Mucosa of rectum (tissue), 2 donors: Measurements from ENCODE around the gene MDK.

Source experiments
- H3K27ac ChIP-seq, 2 donors: one replicate each; pipeline ENCODE4 v1.7.0; 2013; ENCODE audit warnings: inconsistent platforms in 2 of 2, low read depth in 2 of 2, low read length in 2 of 2
- H3K27me3 ChIP-seq, 2 donors: one replicate each; pipeline ENCODE4 v1.7.0; 2013; ENCODE audit warnings: low read length in 2 of 2; ENCODE audit not compliant: control insufficient read depth in 2 of 2, insufficient read depth in 2 of 2
- H3K36me3 ChIP-seq, 2 donors: one replicate each; pipeline ENCODE4 v1.7.0; 2013; ENCODE audit warnings: low read length in 2 of 2; ENCODE audit not compliant: control insufficient read depth in 2 of 2, insufficient read depth in 2 of 2
- H3K4me1 ChIP-seq, 2 donors: one replicate each; pipeline ENCODE4 v1.7.0; 2013; ENCODE audit warnings: low read length in 2 of 2, mild to moderate bottlenecking in 1 of 2; ENCODE audit not compliant: control insufficient read depth in 2 of 2, insufficient read depth in 2 of 2
- H3K4me3 ChIP-seq, 2 donors: one replicate each; pipeline ENCODE4 v1.7.0; 2013; ENCODE audit warnings: low read length in 2 of 2
- H3K9ac ChIP-seq, 2 donors: one replicate each; pipeline ENCODE4 v1.7.0; 2013; ENCODE audit warnings: low read length in 2 of 2, low read depth in 1 of 2, mild to moderate bottlenecking in 1 of 2
- H3K9me3 ChIP-seq, 2 donors: one replicate each; pipeline ENCODE4 v1.7.0; 2013; ENCODE audit warnings: low read length in 2 of 2; ENCODE audit not compliant: control insufficient read depth in 2 of 2
- donor health status: healthy.
- donor health status: Normal muscosa, but diverticular disease.

The MDK gene

GRCh38 chr11:46359953-46360352 lies 21.5 kb upstream of the MDK start:
- H3K4me1 ChIP-seq = peaks cover 16 to 20% of the 10 kb centered on the region in 2 donors
- H3K27ac ChIP-seq = no peak overlapping the region
- no peaks in the 10 kb centered on the region for H3K27me3 ChIP-seq
- H3K9ac ChIP-seq = no peak overlapping the region
- no peak overlapping the region for H3K4me3 ChIP-seq
- no peaks in the 10 kb centered on the region for H3K9me3 ChIP-seq
- H3K36me3 ChIP-seq = peaks cover 0 to 4% of the 10 kb centered on the region in 2 donors

GRCh38 chr11:46360878-46361277 lies 20.6 kb upstream of the MDK start:
- Histone ChIP-seq H3K9me3 (no peaks in the 10 kb centered on the region), H3K36me3 (peaks cover 0 to 4% of the 10 kb centered on the region in 2 donors), H3K9ac (peak overlapping the region in 1 of 2 donors; percentile 1), H3K4me1 (peaks cover 16 to 20% of the 10 kb centered on the region in 2 donors), H3K27ac (peak overlapping the region; percentile 48 to 70), H3K4me3 (peak overlapping the region in 1 of 2 donors; percentile 52), H3K27me3 (no peaks in the 10 kb centered on the region)

- peaks cover 0 to 4% of the 10 kb centered on the region in 2 donors for H3K36me3 ChIP-seq
- no peaks in the 10 kb centered on the region for H3K27me3 ChIP-seq
- H3K4me1 ChIP-seq = peaks cover 16 to 20% of the 10 kb centered on the region in 2 donors
- peak overlapping the region; percentile 48 to 70 for H3K27ac ChIP-seq
- peak overlapping the region; percentile 34 to 52 for H3K9ac ChIP-seq
- peak overlapping the region; percentile 14 to 52 for H3K4me3 ChIP-seq
- no peaks in the 10 kb centered on the region for H3K9me3 ChIP-seq
These were observed 19.9 kb upstream of the MDK start for GRCh38 chr11:46361283-46362155.

- H3K27ac ChIP-seq = peak overlapping the region; percentile 26 to 70
- H3K9me3 ChIP-seq = no peaks in the 10 kb centered on the region
- H3K9ac ChIP-seq = peak overlapping the region in 1 of 2 donors; percentile 34
- peak overlapping the region; percentile 14 to 37 for H3K4me3 ChIP-seq
- H3K27me3 ChIP-seq = no peaks in the 10 kb centered on the region
- H3K36me3 ChIP-seq = peaks cover 0 to 4% of the 10 kb centered on the region in 2 donors
- peaks cover 16 to 20% of the 10 kb centered on the region in 2 donors for H3K4me1 ChIP-seq
These were observed 19.1 kb upstream of the MDK start for GRCh38 chr11:46362156-46363030.

- Histone ChIP-seq H3K27ac (peak overlapping the region; percentile 26 to 58), H3K4me3 (no peak overlapping the region), H3K27me3 (no peaks in the 10 kb centered on the region), H3K9me3 (no peaks in the 10 kb centered on the region), H3K4me1 (peaks cover 16 to 20% of the 10 kb centered on the region in 2 donors), H3K36me3 (peaks cover 0 to 6% of the 10 kb centered on the region in 2 donors), H3K9ac (no peak overlapping the region)
These were observed 18.4 kb upstream of the MDK start for GRCh38 chr11:46363031-46363407.

GRCh38 chr11:46363455-46364005 lies 17.9 kb upstream of the MDK start:
- no peaks in the 10 kb centered on the region for H3K9me3 ChIP-seq
- no peaks in the 10 kb centered on the region for H3K27me3 ChIP-seq
- peaks cover 16 to 20% of the 10 kb centered on the region in 2 donors for H3K4me1 ChIP-seq
- no peak overlapping the region for H3K9ac ChIP-seq
- peaks cover 0 to 11% of the 10 kb centered on the region in 2 donors for H3K36me3 ChIP-seq
- H3K4me3 ChIP-seq = no peak overlapping the region
- no peak overlapping the region for H3K27ac ChIP-seq

- Histone ChIP-seq H3K4me3 (no peak overlapping the region), H3K27ac (no peak overlapping the region), H3K9ac (no peak overlapping the region), H3K36me3 (peaks cover 0 to 13% of the 10 kb centered on the region in 2 donors), H3K27me3 (no peaks in the 10 kb centered on the region), H3K9me3 (no peaks in the 10 kb centered on the region), H3K4me1 (peaks cover 16 to 20% of the 10 kb centered on the region in 2 donors)
These were observed 17.4 kb upstream of the MDK start for GRCh38 chr11:46364056-46364455.

GRCh38 chr11:46364791-46365190 lies 16.7 kb upstream of the MDK start:
- H3K9ac ChIP-seq = no peak overlapping the region
- peaks cover 16 to 20% of the 10 kb centered on the region in 2 donors for H3K4me1 ChIP-seq
- no peak overlapping the region for H3K27ac ChIP-seq
- no peaks in the 10 kb centered on the region for H3K9me3 ChIP-seq
- peaks cover 0 to 18% of the 10 kb centered on the region in 2 donors for H3K36me3 ChIP-seq
- no peaks in the 10 kb centered on the region for H3K27me3 ChIP-seq
- H3K4me3 ChIP-seq = no peak overlapping the region

GRCh38 chr11:46366260-46366659 lies 15.2 kb upstream of the MDK start:
- no peak overlapping the region for H3K4me3 ChIP-seq
- H3K27me3 ChIP-seq = no peaks in the 10 kb centered on the region
- H3K27ac ChIP-seq = no peak overlapping the region
- H3K9me3 ChIP-seq = no peaks in the 10 kb centered on the region
- H3K4me1 ChIP-seq = peaks cover 11 to 14% of the 10 kb centered on the region in 2 donors
- no peak overlapping the region for H3K9ac ChIP-seq
- H3K36me3 ChIP-seq = peaks cover 4 to 25% of the 10 kb centered on the region in 2 donors
